NCI-H524 treated with DMSO at 0.1 percent for 48 hours (cell line): ENCODE data around the gene DMRT2.
A peak's percentile ranks its signal among the peaks of the same experiment; 100 is the strongest.

Experiments used
- DNase-seq: peaks from one replicate; lab custom pipeline; 2025; lab: John Stamatoyannopoulos, UW

The DMRT2 gene

DNA sequence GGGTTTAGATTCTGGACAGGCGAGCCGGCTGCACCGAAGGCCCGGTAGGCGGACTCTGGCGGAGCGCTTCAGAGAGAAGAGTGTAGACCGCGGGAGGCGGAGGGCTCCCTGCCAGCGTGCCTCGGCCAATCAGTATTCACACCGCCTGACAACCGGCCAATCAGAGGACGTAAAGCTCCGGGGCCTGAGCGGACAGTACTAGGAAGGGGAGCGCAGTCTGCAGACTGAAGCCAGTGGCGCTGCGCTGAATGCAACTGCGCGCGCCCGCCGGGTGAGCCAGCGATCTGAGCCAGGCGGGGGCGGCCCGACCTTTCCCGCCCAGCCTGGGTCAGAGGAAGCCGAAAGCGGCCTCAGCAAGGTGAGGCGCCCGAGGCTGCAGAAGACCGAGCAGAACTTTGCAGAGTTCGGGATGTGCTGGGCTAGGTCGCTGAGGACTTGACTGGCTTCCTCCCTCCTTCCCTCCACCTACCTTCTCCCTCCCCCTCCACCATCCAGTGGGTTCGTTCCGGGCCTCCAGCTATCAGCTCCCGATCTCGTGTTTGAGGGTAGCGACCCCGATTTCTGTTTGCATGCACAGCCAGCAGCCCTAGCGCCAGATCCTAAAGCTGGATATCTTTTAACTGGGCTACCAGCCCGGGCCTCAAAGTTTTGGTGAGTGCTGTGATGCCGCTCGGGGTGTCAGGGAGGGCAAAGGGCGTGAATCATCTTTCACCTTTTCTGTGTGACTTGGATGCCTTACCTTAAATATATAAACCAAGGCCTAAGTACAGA, at the start of gene DMRT2:
TSS of gene DMRT2 (plus strand) at position 233 of the 771 bp plus-strand sequence. CDS start 1,257 bp downstream, outside the sequence.
- DNase-seq = peak; percentile 92

- DNase-seq = no peak
These were observed 48.3 kb upstream of the DMRT2 start for GRCh38 chr9:1001838-1002237.

DNA sequence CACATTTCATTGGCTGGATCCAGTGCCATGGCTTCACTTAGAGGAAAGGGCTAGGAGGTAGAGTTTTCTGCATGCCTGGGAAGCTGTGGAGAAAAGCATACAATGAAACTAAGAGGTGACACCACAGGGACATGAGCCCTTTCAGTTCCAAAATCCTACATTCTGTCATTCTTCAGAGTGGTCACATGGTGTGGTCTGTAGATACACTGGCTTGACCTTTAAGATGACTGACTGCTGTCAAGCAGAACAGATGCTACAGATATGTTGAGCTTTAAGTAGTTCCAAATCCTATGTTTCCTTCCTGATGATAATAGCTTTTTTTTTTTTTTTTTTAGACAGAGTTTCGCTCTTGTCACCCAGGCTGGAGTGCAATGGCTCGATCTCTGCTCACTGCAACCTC, 47.5 kb upstream of the DMRT2 start:
- DNase-seq = no peak

GRCh38 chr9:1005043-1005667, 45.0 kb upstream of the DMRT2 start:
- DNase-seq = no peak

DNA sequence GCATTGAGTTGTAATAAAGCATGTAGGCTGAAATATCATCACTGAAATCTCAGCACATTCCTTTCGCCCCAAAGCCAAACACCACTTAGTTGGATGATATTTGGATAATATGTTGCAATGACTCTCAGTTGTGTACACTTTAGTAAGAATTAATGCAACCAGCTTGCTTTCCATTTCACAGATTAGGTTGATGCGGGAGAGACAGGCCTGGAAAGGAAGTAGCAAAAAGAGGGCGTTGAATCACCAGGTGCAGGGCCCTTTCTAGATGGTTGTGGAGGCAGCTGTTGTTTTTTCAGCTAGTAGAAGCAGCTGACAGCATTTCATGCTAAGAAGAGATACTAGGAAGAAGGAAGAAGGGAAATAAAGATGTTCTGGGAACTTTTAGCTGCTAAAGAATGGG, 42.8 kb upstream of the DMRT2 start:
- DNase-seq = no peak

- no peak for DNase-seq
These were observed 41.9 kb upstream of the DMRT2 start for GRCh38 chr9:1008216-1008615.

- no peak for DNase-seq
These were observed 41.0 kb upstream of the DMRT2 start for GRCh38 chr9:1009101-1009707.

- DNase-seq = no peak
These were observed 37.1 kb upstream of the DMRT2 start for GRCh38 chr9:1013021-1013420.

GRCh38 chr9:1014225-1014624, 35.9 kb upstream of the DMRT2 start:
- no peak for DNase-seq

DNA sequence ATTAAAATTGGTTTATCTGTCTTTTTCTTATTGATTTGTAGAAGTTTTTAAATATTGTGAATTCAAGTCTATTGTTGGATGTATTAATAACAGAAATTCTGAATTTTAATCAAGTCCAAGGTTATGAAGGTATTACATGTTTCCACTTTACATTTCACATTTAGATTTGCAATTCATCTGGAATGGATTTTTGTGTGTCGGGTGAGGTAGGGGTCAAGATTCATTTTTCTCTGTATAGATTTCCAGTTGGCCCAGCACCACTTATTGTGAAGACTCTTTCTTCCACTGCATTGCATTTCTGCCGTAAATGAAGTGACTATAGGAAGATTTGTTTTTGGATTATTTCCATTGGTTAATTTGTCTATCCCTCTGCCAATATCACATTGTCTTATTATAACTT, 35.5 kb upstream of the DMRT2 start:
- DNase-seq = no peak

DNA sequence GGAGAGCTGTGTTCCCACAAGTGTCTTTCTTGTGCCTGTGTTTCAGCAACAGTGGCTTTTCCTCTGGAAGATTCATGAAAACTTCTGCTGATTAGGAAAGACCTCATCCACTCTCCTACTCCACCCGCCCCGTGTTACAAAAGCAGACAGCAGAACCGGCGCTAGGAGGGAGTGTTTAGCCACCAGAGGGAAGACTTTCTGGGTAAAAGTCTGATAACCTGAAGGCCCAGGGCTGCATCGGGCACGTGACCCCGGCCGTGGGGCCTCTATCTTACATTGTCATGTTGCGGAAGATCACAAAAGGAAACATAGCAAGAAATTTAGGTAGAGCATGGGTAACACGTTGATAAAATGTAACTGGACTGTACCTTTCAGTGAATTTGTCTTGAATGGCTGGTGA, 32.0 kb upstream of the DMRT2 start:
- no peak for DNase-seq

DNA sequence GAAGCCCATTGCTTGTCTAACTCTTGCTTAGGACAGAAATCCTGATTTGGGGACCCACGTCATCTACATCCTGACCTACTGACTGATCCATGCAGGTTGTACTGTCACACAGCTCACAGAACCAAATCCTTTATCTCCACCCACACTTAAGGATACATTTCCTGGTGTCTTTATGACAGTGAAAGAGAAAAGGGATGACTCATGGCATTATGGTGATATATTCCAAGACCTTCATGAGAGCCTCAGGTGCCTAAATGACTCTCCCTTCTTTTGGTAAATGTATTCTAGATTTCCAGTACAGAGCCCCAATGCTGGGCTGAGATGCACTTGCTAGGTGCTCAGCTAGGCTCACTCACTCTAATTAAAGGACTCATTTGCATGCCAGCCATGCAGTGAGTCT, 26.0 kb upstream of the DMRT2 start:
- no peak for DNase-seq

DNA sequence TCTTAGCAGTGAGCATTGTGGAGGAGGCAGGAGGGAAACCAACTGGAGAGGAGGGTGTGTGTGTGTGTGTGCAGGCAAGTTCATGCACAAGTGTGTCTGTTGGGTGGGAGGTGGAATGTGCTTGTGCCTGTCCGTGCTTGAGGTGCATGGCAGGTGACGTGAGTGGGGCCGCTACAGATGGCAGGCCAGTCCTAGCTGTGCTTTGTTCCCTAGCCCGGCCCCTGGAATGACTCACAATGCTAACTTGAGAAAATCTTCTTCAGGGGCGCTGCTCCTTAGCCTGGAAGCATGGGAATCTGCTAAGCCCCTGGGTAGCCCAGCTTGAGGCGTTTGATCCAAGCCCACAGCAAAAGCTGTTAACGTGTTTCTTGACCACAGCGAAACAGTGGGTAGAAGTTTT, 25.0 kb upstream of the DMRT2 start:
- peak; percentile 86 for DNase-seq

DNA sequence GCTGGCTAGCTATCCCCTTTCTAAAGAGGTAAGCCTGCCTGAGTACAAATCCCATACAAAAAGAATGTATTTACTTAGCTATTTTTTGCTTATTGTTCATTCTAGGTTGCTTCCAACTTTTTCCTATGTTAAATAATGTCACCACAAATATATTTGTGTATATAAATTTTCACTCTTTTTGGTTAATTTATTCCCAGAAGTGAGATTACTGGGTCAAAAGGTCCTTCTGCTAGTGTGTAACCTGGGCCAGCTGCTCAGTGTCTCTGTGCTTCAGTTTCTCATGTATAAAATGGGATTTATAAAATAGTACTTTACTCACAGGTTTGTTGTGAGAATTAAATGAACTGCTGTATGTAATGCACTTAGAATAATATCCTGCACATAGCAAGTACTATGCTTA, 23.9 kb upstream of the DMRT2 start:
- DNase-seq = no peak

GRCh38 chr9:1028501-1029190, 21.5 kb upstream of the DMRT2 start:
- no peak for DNase-seq

DNA sequence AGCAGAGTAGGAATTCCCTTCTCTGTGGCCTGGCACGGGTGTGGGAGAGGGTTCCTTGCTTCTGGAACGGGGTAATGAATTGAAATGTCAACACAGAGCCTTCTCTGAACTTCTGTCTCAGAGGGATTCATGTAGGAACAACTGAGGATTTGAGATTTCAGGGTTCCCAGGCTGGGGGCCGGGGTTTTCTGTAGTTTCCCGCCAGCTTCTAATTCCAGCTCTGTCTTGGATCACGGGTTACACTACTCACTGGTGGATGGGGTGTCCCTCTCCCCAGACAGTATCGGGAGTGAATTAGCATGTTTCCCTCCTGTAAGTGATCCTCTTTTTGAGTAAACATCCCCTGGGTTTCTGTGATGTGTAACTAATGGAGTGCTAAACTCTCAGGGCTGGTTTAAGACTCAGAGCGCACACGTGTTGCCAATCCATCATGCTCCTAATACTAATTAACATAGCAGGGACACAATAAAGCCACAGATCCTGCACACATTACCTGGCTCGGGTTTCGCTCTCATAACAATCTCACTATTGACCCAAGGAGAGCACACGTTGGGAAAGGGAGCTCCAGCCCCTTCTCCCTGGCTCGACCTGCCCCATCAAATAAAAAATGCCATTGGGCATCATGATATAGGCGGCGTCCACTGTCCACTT, 18.1 kb upstream of the DMRT2 start:
- no peak for DNase-seq

DNA sequence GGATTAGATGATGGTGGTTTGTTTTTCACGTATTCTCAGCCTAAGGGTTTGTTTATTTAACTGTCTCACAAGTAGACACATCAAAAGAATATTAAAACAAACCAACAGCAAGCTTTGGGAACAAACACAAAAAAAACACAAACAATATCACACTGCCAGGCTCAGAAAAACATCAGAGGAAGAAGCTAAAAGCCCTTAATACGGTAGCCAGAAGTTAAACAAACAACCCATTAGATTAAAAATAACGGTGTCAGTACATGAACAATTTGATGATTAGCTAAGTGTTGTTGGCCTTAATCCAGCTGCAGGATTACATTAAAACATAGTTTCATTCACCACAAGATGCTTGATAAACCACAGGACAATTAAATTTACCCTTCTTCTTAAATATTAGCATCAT, 15.9 kb upstream of the DMRT2 start:
- no peak for DNase-seq

GRCh38 chr9:1039589-1039988, 10.6 kb upstream of the DMRT2 start:
- no peak for DNase-seq

DNA sequence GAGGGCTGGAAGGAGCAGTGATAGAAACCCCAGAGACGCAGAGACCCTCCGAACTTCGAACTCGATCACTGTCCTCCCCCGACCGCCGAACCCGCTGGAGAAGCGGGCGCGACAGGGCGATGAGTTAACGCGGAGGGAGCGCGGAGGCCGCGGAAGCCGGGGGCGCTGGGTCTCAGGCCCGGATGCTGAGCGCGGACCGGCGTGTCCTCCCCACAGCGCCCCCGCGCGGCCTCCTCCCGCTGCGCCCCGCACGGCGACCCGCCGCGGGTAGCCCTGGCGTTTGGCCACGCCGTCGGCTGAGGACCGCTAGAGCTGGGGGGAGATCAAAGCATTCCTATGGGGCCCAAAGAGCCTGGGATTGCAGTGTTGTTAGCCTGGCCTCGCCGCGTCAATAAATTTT, 7.7 kb upstream of the DMRT2 start:
- no peak for DNase-seq

GRCh38 chr9:1044643-1045042, 5.5 kb upstream of the DMRT2 start:
- DNase-seq = no peak

DNA sequence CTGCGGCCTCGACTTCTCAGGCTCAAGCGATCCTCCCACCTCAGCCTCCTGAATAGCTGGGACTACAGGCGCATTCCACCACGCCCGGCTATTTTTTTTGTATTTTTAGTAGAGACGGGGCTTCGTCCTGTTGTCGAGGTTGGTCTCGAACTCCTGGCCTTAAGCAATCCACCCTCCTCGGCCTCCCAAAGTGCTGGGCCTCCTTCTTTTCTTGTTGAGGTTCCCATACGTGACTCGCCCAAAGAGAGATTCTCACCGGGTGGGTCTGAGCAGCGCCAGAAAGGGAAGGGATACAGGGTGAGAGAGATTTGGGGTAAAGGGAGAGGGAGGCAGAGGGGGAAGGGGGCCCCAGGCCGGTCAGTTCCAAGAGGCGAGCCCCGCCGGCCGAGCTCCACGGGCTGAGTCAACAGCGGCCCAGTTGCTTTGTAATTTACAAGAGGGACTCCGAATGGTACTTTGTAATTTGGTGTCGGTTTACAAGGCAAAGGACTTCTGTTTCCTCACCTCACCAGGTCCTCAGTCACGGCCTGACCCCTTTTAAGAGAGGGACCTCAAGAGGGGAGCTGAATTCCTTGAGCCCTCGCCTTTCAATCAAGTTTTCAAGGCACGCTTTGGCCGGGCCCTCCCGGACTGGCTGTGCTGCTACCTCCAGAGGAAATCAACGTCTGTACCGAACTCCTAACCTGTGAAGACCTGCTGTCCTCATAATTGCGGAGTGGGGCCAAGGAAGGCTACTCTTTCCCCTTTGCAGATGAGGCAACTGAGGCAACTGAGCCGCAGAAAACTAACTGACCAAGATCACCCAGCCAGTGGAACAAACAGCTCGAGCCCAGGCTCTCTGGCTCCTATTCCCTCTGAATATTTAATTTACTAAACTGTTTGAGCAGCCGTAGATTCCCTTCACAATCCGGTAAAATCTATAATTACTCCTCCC, 3.3 kb upstream of the DMRT2 start:
- no peak for DNase-seq
